NCI-H446 treated with DMSO at 0.1 percent for 48 hours (cell line): ENCODE measurements around the gene TBC1D1.

ENCODE experiments used
- DNase-seq: peaks from one replicate; lab custom pipeline; 2025; lab: John Stamatoyannopoulos, UW

TBC1D1 gene

DNA sequence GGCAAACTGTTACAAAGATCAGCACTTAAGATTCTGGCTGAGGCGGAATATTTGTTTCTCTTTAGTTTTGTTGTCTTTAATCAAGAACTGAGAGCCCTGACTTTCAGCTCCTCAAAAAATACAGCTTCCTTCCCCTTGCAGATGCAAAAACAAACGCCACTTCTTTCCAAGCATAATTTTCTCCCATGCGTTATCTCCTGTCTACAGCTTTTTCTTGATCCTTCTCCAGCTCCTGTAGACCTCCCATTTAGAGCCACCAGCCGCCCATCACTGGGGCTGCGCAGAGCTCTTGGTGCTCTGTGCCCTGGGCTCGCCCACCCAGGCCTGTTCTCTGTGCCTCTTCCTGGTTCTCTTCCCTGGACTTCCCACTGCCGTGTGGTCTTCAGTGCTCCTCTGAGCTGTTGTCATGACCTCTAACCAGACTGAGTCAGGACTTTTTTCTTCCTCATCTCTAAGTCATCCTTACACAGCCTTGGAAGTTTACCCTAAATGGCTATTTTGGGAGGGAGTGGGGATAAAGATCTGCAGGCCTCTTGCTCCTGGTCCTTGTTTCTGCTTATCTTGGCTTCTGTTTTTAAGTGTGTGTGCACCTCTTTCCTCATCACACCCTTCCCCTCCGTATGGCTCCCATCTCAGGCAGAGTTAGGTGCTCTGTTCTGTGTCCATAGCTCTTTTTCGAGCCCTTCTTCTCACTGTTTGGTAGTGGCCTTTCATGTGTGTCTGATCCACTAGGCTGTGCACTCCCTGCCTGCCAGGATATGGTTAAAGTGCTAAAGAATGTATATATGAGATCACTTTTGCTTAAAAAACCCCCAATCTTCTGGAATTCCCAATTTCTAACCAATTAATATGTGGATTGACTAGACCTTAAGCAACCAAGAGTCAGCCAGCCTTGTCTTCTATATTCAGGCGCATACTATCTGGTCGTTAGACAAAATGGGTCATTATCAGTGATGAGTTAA lies 191.8 kb downstream of the TBC1D1 start:
- no peak for DNase-seq

DNA sequence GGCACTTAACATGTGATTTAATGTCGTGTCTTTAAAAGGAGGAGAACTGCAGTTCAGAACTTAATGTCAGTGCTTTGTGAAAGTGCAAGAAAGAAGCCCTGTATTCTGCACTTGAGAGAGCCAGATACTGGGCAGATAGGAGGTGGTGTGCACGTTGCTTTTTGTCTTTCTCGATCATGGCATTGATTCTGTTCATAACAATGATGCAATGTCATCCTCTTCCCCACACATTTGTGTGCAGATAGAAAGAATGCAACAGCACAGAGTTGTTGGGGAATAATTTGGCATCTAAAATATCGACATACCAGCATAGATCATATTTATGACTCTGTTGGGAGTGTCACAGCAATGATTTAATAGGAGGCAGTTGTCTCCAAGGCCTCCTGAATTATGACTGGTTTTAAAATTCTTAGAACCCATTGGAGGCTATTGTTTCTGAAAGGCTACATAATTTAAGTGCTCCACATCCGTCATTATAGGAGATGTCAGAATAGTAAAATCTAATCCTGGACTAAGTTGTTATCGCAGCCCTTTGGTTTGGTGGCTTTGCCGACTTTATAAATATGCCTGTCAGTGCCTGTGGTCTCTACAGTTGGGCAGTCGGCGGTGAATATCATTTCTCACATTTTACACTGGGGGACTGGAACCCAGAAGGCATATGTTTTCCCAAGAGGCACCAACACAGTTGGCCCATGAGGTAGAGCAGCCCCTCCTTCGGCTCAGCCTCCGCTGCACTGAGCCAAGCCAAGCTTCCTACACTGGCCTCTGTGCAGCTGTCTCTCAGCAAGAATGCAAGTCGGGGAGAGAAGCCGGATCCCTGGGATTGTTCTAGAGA lies 194.2 kb downstream of the TBC1D1 start:
- no peak for DNase-seq

DNA sequence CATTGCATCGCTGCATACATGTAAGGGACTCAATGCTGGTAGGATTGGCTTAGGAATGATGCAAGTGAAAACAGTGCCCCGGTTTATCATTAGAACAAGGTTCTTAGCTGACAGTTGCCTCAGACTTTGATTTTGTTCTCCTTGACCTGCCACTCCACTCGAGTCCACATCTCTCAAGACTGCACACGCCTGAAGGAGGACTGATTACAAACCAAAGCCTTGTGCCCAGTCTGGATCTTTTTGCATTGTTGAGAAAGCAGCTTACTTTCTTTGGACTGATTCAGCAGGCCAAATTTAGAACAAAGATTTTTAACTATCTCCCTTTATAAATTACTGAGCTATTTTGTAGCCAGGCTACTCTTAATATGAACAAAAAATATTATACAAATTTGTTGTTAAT lies 194.9 kb downstream of the TBC1D1 start:
- no peak for DNase-seq

DNA sequence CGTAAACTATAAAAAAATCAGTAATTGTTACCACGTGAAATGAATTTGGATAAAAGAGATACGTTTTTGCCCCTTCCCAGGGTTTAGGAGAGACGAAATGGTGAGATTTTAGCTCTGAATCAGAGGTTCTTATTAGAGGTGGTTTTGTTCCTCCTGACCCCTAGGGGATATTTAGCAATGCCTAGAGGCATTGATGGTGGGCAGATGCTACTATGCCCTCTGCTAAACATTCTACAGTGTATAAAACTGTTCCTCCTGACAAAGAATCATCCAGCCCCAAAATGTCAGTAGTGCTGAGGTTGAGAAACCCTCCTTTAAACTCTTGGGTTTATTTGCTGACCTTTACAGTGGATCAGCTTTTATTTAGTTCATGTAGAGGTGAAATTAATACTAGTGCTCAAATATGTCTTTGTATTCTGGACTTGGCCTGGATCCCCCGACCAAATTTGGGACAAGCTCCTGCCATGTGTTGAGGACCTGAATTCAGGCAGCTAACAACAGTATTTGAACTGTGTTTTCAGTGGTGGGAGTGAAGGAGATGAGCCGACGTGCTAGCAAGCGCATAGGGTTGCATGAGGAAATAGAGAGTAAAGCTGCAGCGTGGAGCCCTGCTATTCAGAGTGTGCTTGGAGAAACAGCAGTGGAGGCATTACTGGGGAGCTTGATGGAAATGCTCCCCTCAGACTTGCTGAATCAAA lies 195.4 kb downstream of the TBC1D1 start:
- no peak for DNase-seq

DNA sequence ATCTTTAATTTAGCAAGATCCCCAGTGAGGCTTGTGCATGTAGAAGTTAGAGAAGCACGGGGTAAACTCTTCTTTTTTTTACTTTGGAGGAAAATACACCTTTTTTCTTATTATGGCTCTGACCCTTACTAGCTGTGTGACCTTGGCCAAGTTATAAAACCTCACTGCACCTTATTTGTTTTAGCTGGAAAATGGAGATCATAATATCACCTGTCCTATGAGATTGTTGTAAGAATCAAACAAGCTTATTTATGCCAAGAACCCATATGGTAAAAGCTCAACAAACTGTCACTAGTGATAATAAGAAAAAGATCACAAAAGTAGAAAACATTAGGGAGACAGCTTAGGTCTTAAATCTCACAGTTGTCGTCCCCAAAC lies 196.0 kb downstream of the TBC1D1 start:
- DNase-seq: no peak

DNA sequence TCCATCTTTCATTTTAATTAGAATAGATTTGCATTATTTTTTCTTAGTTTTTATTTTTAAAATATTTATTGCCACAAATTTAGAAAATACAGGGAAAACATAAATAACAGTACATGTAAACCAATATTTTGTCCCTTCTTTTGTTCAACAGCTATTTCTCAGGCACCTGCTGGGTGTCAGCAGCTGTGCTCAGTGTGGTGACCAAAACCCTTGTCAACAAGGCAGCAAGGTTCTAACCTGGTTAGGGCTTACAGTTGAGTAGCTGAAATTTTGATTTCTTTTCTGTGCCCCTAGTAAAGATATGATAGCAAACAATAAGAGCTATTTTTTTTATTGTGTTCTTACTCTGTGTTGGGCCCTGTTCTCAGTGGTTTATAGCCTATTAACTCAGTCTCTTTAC lies 197.4 kb downstream of the TBC1D1 start:
- no peak for DNase-seq

DNA sequence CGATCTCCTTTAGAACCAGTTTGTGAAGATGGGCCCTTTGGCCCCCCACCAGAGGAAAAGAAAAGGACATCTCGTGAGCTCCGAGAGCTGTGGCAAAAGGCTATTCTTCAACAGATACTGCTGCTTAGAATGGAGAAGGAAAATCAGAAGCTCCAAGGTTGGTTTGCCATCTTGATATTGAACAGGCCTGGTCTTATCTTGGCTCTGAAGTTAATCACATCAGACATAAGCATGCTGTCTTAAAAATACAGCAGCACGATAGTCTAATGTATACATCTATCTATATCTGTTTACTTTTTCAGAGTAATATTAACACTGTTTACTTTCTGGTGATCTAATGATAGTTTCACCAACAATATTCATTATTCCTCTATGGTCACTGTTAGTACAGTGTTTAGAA lies 199.1 kb downstream of the TBC1D1 start:
- no peak for DNase-seq

DNA sequence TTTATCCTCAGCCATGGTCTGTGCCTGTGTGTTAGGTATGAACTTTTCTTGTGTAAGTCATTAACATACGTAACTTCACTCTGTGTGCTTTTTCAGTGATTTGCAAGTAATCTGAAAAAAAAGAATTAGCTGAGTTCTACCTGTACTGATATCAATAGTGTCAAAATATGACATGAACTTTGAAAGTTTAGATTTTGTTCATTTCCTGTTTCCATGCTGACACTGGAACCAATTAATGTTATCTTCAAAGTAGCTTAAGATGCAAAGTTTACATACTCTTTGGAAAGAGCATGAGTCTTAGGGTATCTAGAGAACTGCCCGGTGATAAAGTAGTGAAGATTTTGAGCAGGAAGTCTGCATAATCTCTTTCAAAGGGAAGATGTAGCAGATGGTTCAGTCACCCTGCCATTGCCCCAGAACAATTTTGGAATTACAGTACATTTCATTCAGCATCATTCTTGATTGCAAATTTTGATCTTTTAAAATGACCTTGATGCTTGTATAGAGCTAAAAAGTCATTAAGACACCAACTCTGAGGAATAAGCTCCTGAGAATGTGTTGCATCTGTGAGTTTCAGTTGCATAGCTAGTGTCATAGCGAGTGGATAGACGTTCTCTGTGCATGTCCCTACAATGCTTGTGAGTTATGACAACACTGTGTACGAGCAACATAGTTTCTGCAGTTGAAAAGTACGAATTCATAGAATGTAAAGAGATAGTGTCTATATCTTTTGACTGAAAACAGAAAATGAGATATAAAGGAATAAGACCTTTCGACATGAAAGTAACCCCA lies 199.8 kb downstream of the TBC1D1 start:
- no peak for DNase-seq

DNA sequence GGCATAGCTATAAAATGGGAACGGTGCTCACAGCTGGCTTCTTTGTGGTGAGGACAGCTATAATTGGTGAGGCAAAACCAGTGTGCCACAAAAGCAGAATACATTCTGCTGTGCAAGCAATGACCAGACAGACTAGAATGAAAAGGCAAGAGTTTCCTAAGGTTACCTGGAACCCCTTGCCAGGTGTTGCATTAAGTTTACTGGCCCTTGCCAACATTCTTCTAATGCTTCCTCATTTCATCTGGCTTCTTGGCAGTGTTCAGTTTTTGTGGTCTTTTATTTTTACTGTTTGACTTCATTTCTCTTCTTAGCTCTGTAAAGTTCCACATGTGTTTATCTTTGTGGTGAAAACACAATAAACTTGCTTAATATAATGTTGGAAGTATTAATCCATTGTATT lies 200.8 kb downstream of the TBC1D1 start:
- DNase-seq: no peak

DNA sequence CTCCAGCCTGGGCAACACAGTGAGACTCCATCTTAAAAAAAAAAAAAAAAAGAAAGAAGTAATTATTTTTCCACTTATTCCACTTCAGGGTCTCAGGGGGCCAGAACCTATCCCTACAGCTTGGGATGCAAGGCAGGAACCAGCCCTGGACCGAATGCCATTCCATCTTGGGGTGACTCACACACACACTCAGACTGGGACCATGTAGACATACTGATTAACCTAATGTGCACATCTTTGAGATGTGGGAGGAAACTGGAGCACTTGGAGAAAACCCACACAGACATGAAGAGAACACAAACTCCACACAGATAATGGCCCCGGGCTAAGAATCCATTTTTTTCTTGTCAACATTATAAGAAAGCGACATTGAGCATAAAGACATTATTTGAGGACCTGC lies 201.8 kb downstream of the TBC1D1 start:
- no peak for DNase-seq

DNA sequence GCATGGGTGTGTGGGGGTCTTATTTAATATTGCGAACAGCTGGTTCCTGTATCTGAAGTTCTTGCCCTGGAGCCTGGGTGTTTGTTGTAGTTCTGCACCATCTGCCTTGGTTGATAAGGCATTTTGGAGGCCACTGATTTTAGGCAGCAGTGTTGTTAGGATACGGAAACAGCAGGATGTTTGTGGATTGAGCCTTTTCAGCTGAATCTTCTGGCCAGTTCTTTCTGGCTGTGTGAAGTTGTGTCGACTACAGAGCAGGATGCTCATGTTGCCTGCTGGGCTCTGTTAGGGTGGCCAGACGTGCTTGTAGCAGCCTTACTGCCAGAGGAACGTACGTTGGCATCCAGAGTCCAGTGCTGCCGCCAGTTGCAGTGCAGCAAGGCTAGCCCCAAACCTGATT lies 203.5 kb downstream of the TBC1D1 start:
- DNase-seq: no peak

DNA sequence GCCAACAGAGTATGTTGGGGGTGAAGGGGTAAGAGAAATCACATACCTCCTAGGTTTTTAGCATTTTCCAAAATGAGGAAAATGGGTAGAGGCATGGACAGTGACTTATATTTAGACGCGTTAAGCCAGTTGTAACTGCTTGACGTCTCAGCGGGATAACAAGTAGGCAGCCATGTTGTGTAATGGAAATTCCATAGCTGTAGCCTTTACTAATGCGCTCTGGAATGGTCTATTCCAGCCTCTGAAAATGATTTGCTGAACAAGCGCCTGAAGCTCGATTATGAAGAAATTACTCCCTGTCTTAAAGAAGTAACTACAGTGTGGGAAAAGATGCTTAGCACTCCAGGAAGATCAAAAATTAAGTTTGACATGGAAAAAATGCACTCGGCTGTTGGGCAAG lies 204.8 kb downstream of the TBC1D1 start:
- no peak for DNase-seq

DNA sequence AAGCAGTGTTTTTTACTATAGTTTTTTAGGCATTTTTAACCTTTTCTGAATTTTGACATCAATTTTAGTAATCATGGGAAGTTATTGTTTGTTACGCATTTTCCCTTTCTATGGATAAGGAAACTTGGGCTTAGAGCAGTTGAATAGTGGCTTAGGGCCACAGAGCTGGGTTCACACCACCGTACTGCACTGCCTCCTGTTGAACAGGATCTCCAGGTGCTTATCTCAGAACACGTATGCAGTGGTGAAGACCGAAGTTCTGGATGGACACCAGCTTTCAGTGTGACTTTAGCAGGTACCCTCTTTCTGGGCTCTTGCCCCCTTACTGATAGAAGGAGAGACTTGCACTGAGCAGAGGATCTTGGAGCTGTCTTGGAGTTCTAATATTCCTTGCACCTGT lies 206.9 kb downstream of the TBC1D1 start:
- no peak for DNase-seq

DNA sequence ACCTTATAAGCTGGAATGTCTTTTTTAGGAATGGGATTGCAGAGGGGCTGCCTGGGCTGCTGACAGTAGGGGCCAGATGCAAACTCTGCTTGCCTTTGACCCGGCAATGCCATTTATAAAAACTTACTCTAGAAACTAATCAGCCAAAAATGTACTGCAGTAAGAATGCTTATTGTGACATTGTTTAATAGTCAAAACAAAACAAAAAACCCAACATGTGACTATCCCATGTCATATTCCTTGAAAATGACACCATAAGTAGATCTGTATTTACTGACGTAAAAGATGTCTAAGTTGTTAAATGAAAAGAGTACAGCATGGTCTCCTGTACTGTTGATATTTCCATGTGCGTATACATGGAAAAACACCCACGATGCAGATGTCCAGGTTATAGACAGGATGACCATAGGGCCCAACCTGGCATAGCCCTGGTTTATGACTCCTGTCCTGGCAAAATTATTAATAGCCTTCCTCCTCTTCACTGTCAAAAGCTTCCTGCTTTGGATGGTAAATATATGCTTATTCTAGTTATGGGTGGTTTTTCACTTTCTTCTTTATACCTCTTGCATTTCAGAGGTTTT lies 208.2 kb downstream of the TBC1D1 start:
- DNase-seq: no peak

DNA sequence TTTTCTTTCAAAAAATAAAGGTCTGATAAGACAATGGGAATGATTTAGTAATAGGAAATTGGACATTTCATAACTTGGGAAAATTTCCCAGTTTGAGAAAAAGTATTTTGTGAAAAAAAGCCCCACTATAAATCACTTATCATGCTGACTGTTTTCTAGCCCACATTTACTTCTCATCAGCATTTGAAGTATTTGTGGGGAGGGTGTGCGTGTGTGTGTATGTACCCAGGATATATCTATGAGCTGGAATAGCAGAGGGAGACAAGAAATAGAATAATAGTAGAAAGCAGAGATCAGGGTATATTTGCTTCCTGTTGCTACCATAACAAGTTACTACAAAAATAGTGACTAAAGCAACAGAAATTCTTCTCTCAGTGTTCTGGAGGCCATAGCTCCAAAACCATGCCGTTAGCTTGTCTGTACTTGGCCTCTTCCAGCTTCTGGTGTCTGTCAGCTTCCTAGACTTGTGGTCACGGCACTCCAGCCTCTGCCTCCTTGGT lies 209.1 kb downstream of the TBC1D1 start:
- no peak for DNase-seq

DNA sequence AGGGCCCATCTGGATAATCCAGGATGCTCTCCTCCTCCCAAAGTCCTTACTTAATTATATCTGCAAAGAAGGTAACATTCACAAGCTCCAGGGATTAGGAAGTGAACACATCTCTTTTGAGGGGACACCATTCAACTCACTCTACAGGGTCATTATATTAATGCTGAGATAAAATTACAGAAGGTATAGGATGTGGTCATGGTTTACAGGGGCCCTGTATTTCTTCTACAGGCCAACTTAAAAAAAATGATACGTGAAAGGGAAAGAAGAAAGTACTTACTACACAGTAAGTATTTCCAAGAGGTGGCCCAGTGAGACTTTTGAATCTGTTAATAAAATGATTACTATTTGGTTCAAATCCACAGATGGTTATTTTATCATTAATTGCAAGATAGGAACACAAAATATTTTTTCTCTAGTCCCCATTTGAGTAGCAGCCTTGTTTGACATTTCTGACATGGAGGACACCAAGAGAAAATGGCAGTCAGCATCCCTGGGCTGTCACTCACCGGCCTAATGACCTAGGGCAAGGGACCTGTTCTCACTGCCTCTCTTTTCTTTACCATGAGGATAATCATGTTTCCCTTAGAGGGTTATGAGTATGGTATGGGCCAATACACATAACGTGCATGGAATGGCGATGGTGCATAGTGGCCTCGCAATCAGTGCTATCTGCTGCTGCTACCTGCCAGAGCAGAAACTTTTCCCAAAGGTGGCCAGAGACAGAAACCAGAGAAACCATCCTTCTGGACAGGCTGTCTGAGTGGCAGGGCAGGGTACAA lies 209.8 kb downstream of the TBC1D1 start:
- DNase-seq: no peak

DNA sequence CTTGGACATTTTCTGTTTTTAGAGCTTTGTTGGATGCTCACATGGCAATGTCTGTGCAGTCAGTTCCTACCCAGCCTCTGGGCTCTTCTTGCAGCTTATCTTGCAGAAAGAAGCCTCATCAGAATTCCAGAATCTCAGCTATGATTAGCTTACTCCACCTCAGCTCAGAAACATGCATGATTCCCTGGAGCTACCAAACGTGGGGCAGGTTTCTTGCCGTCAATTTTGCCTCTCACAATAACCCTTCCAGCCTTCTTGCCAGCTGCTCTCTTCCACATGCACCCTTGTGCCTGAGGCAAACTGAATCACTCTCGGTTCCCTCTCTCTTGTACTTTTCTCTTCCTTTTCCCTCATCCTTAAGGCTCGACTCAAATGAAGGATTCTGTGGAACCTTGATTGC lies 210.7 kb downstream of the TBC1D1 start:
- no peak for DNase-seq

DNA sequence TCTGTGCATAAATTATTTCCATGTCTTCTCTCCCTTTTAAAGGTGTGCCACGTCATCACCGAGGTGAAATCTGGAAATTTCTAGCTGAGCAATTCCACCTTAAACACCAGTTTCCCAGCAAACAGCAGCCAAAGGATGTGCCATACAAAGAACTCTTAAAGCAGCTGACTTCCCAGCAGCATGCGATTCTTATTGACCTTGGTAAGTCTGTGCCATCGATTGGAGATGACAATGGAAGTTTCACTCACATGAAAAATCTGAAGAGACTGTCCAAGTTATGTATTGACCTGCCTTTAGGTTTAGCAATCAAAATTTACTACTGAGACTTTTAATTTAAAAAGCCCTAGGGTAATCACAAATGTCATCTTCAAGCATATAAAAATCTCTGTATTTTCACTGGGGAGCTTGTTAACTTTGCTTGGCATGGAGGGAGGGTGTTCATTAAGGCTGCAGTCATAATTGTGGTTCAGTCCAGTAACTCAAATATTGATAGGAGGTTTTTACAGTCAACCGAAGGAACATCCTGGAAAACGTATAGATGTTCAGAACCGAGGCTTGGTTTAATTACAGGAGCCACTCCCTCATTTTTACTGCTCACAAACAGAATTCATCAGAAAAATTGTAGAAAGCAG lies 212.2 kb downstream of the TBC1D1 start:
- DNase-seq: no peak

DNA sequence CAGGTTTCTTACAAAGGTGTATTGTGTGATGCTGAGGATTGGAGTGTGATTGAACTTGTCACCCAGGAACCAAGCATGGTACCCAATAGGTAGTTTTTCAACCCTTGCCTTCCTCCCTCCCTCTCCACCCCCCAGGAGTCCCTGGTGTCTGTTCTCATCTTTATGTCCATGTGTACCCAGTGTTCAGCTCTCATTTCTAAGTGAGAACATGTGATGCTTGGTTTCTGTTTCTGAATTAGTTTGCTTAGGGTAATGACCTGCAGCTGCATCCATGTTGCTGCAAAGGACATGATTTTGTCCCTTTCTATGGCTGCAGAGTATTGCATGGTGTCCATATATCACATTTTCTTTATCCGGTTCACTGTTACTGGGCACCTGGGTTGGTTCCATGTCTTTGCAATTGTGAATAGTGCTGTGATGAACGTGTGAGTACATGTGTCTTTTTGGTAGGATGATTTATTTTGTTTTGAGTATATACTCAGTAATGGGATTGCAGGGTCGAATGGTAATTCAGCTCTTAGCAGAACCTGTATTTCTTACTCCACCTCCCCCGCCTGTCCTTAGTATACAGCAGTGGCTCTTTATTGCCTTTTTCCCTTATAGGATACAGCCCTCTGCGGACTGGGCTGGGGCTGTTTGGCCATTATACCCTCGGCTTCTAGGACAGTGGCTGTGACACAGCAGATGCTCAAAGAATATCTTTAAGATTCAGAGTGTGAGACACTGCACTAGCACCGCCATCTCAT lies 214.8 kb downstream of the TBC1D1 start:
- DNase-seq: no peak
